H1 (cell line): ENCODE data around the gene BPIFB4. TPM values are rescaled to one million over a fixed set of nuclear protein-coding genes. Genes with fewer than 3 reads are reported as not detected.

Experiments used
- CTCF ChIA-PET: fragments of 300-600 bp; sonication (Branson Sonifier 250); formaldehyde crosslinking; loops from one replicate; lab custom pipeline; 2021; ENCODE audit not compliant: partially characterized antibody; lab: Charles Lee
- POLR2A ChIA-PET: fragments of 300-600 bp; sonication (Branson Sonifier 250); formaldehyde crosslinking; loops from one replicate; lab custom pipeline; 2021; ENCODE audit warnings: inconsistent platforms; ENCODE audit not compliant: partially characterized antibody; lab: Charles Lee
- DNase-seq, 2 experiments: peaks; one replicate each; pipeline versions ENCODE4 v3.0.0 to v3.0.0-alpha.2; 2010 to 2022; ENCODE audit warnings: low spot score in 2 of 2, low read depth in 1 of 2, mixed read lengths in 1 of 2
- FAIRE-seq: peaks from 2 replicates; lab custom pipeline; 2011; peaks lifted over from hg19 to GRCh38; lab: Jason Lieb, UNC
- H2AFZ ChIP-seq: 2 replicates; pipeline ENCODE4 v1.8.1; 2012; ENCODE audit warnings: low read length, inconsistent platforms
- H2AK5ac ChIP-seq: 2 replicates; pipeline ENCODE4 v1.6.1; 2013; ENCODE audit warnings: low read depth, low read length
- H2BK120ac ChIP-seq: replicated peaks from 2 replicates; pipeline ENCODE3; 2013; ENCODE audit warnings: low read depth, low read length, inconsistent platforms
- H2BK12ac ChIP-seq: 2 replicates; pipeline ENCODE4 v1.6.1; 2013; ENCODE audit warnings: low read depth, low read length
- H2BK15ac ChIP-seq: 2 replicates; pipeline ENCODE4 v1.6.1; 2013; ENCODE audit warnings: low read length
- H2BK20ac ChIP-seq: 2 replicates; pipeline ENCODE4 v1.6.1; 2013; ENCODE audit warnings: low read length
- H2BK5ac ChIP-seq: 2 replicates; pipeline ENCODE4 v1.6.1; 2013; ENCODE audit warnings: low read depth, low read length
- H3K14ac ChIP-seq: 2 replicates; pipeline ENCODE4 v1.6.1; 2013; ENCODE audit warnings: inconsistent platforms; ENCODE audit not compliant: insufficient read length
- H3K18ac ChIP-seq: 2 replicates; pipeline ENCODE4 v1.6.1; 2013; ENCODE audit warnings: low read length; ENCODE audit errors: extremely low read depth
- H3K23ac ChIP-seq: 2 replicates; pipeline ENCODE4 v1.6.1; 2013; ENCODE audit warnings: inconsistent platforms; ENCODE audit not compliant: insufficient read length
- H3K23me2 ChIP-seq: 2 replicates; pipeline ENCODE4 v1.6.1; 2013; ENCODE audit warnings: low read depth, low read length
- H3K27ac ChIP-seq: 2 replicates; pipeline ENCODE4 v1.6.1; 2011; ENCODE audit warnings: low read depth, low read length, inconsistent platforms
- H3K27me3 ChIP-seq, 4 experiments: replicated peaks in 1 of 4; 1 replicate in 1 of 4; 2 replicates in 3 of 4; pipeline versions ENCODE4 v1.6.1 to v1.8.1; 2011 to 2013; ENCODE audit warnings: low read length in 3 of 4, mild to moderate bottlenecking in 3 of 4, inconsistent platforms in 2 of 4, mixed read lengths in 2 of 4, moderate library complexity in 1 of 4; ENCODE audit not compliant: control insufficient read depth in 3 of 4, insufficient read depth in 3 of 4; ENCODE audit errors: extremely low read depth in 1 of 4
- H3K36me3 ChIP-seq, 4 experiments: 2 replicates each; pipeline versions ENCODE4 v1.6.1 to v1.8.1; 2011 to 2013; ENCODE audit warnings: mild to moderate bottlenecking in 4 of 4, low read length in 3 of 4, moderate library complexity in 2 of 4, control low read depth in 1 of 4, inconsistent platforms in 1 of 4; ENCODE audit not compliant: insufficient read depth in 4 of 4, control insufficient read depth in 2 of 4
- H3K4ac ChIP-seq: replicated peaks from 2 replicates; pipeline ENCODE3; 2013; ENCODE audit warnings: low read length, low read depth, mixed read lengths, inconsistent platforms; ENCODE audit not compliant: insufficient read length
- H3K4me1 ChIP-seq, 4 experiments: replicated peaks in 1 of 4; 1 replicate in 1 of 4; 2 replicates in 3 of 4; pipeline versions ENCODE4 v1.6.1 to v1.8.1; 2011 to 2013; ENCODE audit warnings: low read length in 3 of 4, inconsistent platforms in 2 of 4, mixed read lengths in 1 of 4; ENCODE audit not compliant: insufficient read depth in 4 of 4, control insufficient read depth in 3 of 4
- H3K4me2 ChIP-seq, 2 experiments: 2 replicates each; pipeline versions ENCODE4 v1.6.1 to v1.8.1; 2011 to 2013; ENCODE audit warnings: low read depth in 2 of 2, low read length in 2 of 2, control low read depth in 1 of 2, inconsistent platforms in 1 of 2, mild to moderate bottlenecking in 1 of 2; ENCODE audit not compliant: insufficient read depth in 1 of 2
- H3K4me3 ChIP-seq, 4 experiments: fragments of 200-600, 300-600 bp in 1 of 4; sonication (generic), shearing (Covaris generic), sonication (Bioruptor Twin) in 1 of 4; 2 replicates each; pipeline versions ENCODE4 v1.5.1 to v1.8.1; 2011 to 2016; ENCODE audit warnings: low read length in 4 of 4, low read depth in 3 of 4, control low read depth in 2 of 4, inconsistent platforms in 2 of 4, mild to moderate bottlenecking in 2 of 4, mixed read lengths in 1 of 4, moderate library complexity in 1 of 4; ENCODE audit not compliant: insufficient read depth in 2 of 4; ENCODE audit errors: extremely low read depth in 1 of 4
- H3K56ac ChIP-seq: replicated peaks from 2 replicates; pipeline ENCODE3; 2013; ENCODE audit warnings: low read depth, mild to moderate bottlenecking, mixed read lengths, low read length, inconsistent platforms; ENCODE audit not compliant: insufficient read length
- H3K79me1 ChIP-seq: 2 replicates; pipeline ENCODE4 v1.6.1; 2013; ENCODE audit warnings: low read depth, low read length, control low read depth
- H3K79me2 ChIP-seq, 2 experiments: 2 replicates each; pipeline versions ENCODE4 v1.6.1 to v1.8.1; 2012 to 2013; ENCODE audit warnings: low read length in 2 of 2, mild to moderate bottlenecking in 2 of 2, inconsistent platforms in 1 of 2; ENCODE audit not compliant: insufficient read depth in 2 of 2, control insufficient read depth in 1 of 2
- H3K9ac ChIP-seq, 4 experiments: replicated peaks in 1 of 4; 1 replicate in 1 of 4; 2 replicates in 3 of 4; pipeline versions ENCODE4 v1.6.1 to v1.8.1; 2011 to 2013; ENCODE audit warnings: low read depth in 3 of 4, low read length in 3 of 4, control low read depth in 2 of 4, mild to moderate bottlenecking in 2 of 4, moderate library complexity in 2 of 4, inconsistent platforms in 1 of 4; ENCODE audit errors: extremely low read depth in 1 of 4
- H3K9me3 ChIP-seq, 2 experiments: 2 replicates each; pipeline versions ENCODE4 v1.6.1 to v1.8.1; 2012 to 2013; ENCODE audit warnings: mild to moderate bottlenecking in 2 of 2, moderate library complexity in 2 of 2, control low read depth in 1 of 2, inconsistent platforms in 1 of 2, low read depth in 1 of 2, low read length in 1 of 2, mixed read lengths in 1 of 2; ENCODE audit not compliant: insufficient read depth in 2 of 2
- H4K20me1 ChIP-seq, 2 experiments: replicated peaks in 1 of 2; 2 replicates each; pipeline versions ENCODE3 to v1.8.1; 2011 to 2013; ENCODE audit warnings: inconsistent platforms in 2 of 2, low read length in 2 of 2, mild to moderate bottlenecking in 1 of 2; ENCODE audit not compliant: insufficient read depth in 2 of 2, control insufficient read depth in 1 of 2
- H4K5ac ChIP-seq: 2 replicates; pipeline ENCODE4 v1.6.1; 2013; ENCODE audit warnings: low read length, low read depth, mixed read lengths, inconsistent platforms; ENCODE audit not compliant: insufficient read length
- H4K8ac ChIP-seq: 2 replicates; pipeline ENCODE4 v1.8.0; 2013; ENCODE audit warnings: mild to moderate bottlenecking, moderate library complexity, low read length, inconsistent platforms; ENCODE audit not compliant: insufficient read depth; ENCODE audit errors: extremely low read depth
- H4K91ac ChIP-seq: replicated peaks from 2 replicates; pipeline ENCODE3; 2013; ENCODE audit warnings: low read length, mixed read lengths, inconsistent platforms; ENCODE audit not compliant: insufficient read length
- ASH2L ChIP-seq: fragments of 200-600, 300-600 bp; sonication (generic); IDR thresholded peaks from one replicate; pipeline ENCODE4 v1.7.1; 2017; ENCODE audit warnings: low read length
- BACH1 ChIP-seq: IDR thresholded peaks from 2 replicates; pipeline ENCODE4 v1.6.1; 2012; ENCODE audit warnings: low read length, improper control_type of control experiment
- BCL11A ChIP-seq, 2 experiments: IDR thresholded peaks; one replicate each; pipeline ENCODE4 v1.6.1; 2011; ENCODE audit warnings: low read depth in 2 of 2, low read length in 2 of 2, mild to moderate bottlenecking in 2 of 2
- CBX5 ChIP-seq: fragments of 300-800, 300-1000 bp; sonication (generic); IDR thresholded peaks from 2 replicates; pipeline ENCODE4 v1.7.1; 2016; ENCODE audit warnings: antibody characterized with exemption, low read length, low read depth
- CBX8 ChIP-seq: fragments of 300-800, 300-1000 bp; sonication (generic); IDR thresholded peaks from 2 replicates; pipeline ENCODE4 v1.7.1; 2016; ENCODE audit warnings: low read depth, low read length, borderline replicate concordance
- EGR1 ChIP-seq: IDR thresholded peaks from 2 replicates; pipeline ENCODE4 v1.6.1; 2011; ENCODE audit warnings: low read depth, low read length, borderline replicate concordance
- GABPA ChIP-seq: IDR thresholded peaks from 2 replicates; pipeline ENCODE4 v1.6.1; 2011; ENCODE audit warnings: mild to moderate bottlenecking, low read length, moderate library complexity, borderline replicate concordance; ENCODE audit not compliant: insufficient read depth
- HDAC6 ChIP-seq: IDR thresholded peaks from one replicate; pipeline ENCODE4 v1.7.1; 2012; ENCODE audit warnings: low read depth, mild to moderate bottlenecking, inconsistent platforms, low read length, moderate library complexity
- JUND ChIP-seq: IDR thresholded peaks from 2 replicates; pipeline ENCODE4 v1.6.1; 2011; ENCODE audit warnings: mild to moderate bottlenecking, improper control_type of control experiment, low read length
- KDM5A ChIP-seq: fragments of 200-600 bp; IDR thresholded peaks from 2 replicates; pipeline ENCODE4 v1.7.1; 2012; ENCODE audit warnings: mild to moderate bottlenecking, low read length, inconsistent platforms, mixed read lengths
- SIN3A ChIP-seq, 2 experiments: IDR thresholded peaks in 1 of 2; conservative IDR thresholded peaks in 1 of 2; 2 replicates each; pipeline ENCODE4 v1.6.1; 2011 to 2012; ENCODE audit warnings: low read length in 2 of 2, improper control_type of control experiment in 1 of 2, low read depth in 1 of 2, mild to moderate bottlenecking in 1 of 2
- WGBS, 2 experiments: shearing (Covaris generic) in 1 of 2; methylation state at CpG; one replicate each; pipeline versions ENCODE4 v1.1.6 to v1.1.7; 2013 to 2015; ENCODE audit warnings: low lambda C conversion rate in 2 of 2, mixed read lengths in 2 of 2, inconsistent platforms in 1 of 2, low coverage in 1 of 2, missing lambda C conversion rate in 1 of 2; ENCODE audit not compliant: insufficient replicate concordance in 2 of 2, insufficient coverage in 1 of 2, insufficient read length in 1 of 2; ENCODE audit errors: extremely low coverage in 1 of 2, missing lambda C conversion rate in 1 of 2; 5-methylcytosine and 5-hydroxymethylcytosine counted together
- polyA plus RNA-seq, 7 experiments: library from polyadenylated mRNA; depleted of rRNA in 3 of 7; stranded (reverse) in 5 of 7; unstranded in 2 of 7; fragments of >200 nt in 5 of 7; fragments of 200-250 nt in 2 of 7; gene quantifications; 1 replicate in 5 of 7; 2 replicates in 1 of 7; 4 replicates in 1 of 7; pipeline versions ENCODE4 v1.2.1 to v1.2.3, GENCODE V29; 2011 to 2013; ENCODE audit warnings: missing spikeins in 2 of 7, mixed read lengths in 2 of 7
- total RNA-seq: library from RNA; stranded (reverse); fragmentation: NEBNext Ultra II Directional; extraction: Animal tissue kit (Norgen Biotek cat#: 25700); gene quantifications from 2 replicates; pipeline ENCODE4 v1.2.1, GENCODE V29; 2021
- TF ChIP-seq, protein P1 (sequence below): IDR thresholded peaks from 2 replicates; pipeline ENCODE4 v1.6.1; 2011; ENCODE audit warnings: low read depth, mild to moderate bottlenecking, low read length; ENCODE audit not compliant: insufficient read depth

The BPIFB4 gene
- total and polyA plus RNA-seq, 2 of the 8 experiments (the other 6 are each of a cell fraction or from before 2014, with no cell fraction given), result not detected

DNA sequence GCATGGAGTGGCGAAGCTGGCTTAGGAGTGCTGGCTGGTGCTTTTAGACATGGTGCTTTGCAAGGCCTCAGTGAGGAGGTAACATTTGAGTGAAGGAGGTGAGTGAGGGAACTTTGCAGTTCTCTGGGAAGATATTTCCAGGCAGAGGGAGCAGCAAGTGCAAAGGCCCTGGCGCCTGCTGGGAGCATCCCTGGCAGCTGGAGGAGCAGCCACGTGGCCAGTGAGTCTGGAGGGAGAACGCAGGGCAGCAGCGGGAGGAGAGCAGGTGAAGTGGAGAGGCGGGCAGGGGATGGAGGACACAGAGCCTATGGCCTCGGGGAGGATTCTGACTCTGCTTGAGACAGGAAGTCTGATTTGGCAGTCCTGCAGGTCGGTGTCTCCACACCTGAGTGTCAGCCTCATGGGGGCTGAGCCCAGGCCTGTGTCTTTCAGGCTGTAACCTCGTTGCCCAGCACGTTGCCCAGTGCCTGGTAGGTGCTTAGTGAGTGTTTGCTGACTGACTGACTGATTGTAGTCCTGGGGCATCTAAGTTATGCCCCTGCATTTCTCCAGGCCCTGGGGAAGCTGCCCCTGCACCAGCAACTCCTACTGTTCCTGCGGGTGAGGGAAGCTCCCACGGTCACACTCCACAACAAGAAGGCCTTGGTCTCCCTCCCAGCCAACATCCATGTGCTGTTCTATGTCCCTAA, 11.0 kb upstream of the BPIFB4 start:
- Histone ChIP-seq H4K91ac (no peak overlapping the region), H2BK12ac (no peak overlapping the region), H3K4me2 (no peak overlapping the region), H3K23ac (no peak overlapping the region), H3K27me3 (no peaks in the 10 kb centered on the region), H3K9me3 (no peaks in the 10 kb centered on the region), H3K4me3 (no peak overlapping the region), H2AK5ac (no peak overlapping the region), H3K14ac (no peak overlapping the region), H3K36me3 (no peaks in the 10 kb centered on the region), H2AFZ (no peak overlapping the region), H4K20me1 (no peaks in the 10 kb centered on the region), H4K5ac (no peak overlapping the region), H3K79me2 (no peaks in the 10 kb centered on the region), H3K23me2 (no peaks in the 10 kb centered on the region), H4K8ac (no peak overlapping the region), H2BK120ac (no peak overlapping the region), H2BK20ac (no peak overlapping the region), H3K4me1 (no peaks in the 10 kb centered on the region), H3K18ac (no peak overlapping the region), H3K56ac (no peak overlapping the region), H3K79me1 (no peaks in the 10 kb centered on the region), H3K4ac (no peak overlapping the region), H2BK15ac (no peak overlapping the region), H3K9ac (no peak overlapping the region), H3K27ac (no peak overlapping the region), H2BK5ac (no peak overlapping the region)
- ChIA-PET CTCF (interaction anchor here (0.6 to 3.0 kb wide), 4 partner anchors 16 to 309 kb away, joined by 3 to 10 read pairs (median 3); no protein-coding TSS in a partner anchor), POLR2A (interaction anchor here (1.1 kb wide), 1 partner anchor 305 kb away, joined by 3 read pairs; no protein-coding TSS in a partner anchor)
- DNase-seq (no peak), FAIRE-seq (no peak)
- WGBS, 2 experiments, result 88% methylated on average over 12 of the region's 12 CpGs; no CpG with 5 or more reads in 1 of the 2 experiments
- TF ChIP-seq GABPA (no peak), BCL11A (IDR thresholded peaks at IDR 0.05; ENCODE audit: low read depth in 2 of 2, low read length in 2 of 2) (no peak), CBX5 (no peak), CBX8 (no peak), KDM5A (no peak), SIN3A (conservative IDR thresholded peaks at IDR 0.05 in 1 of 2, IDR thresholded peaks at IDR 0.05 in 1 of 2; ENCODE audit: low read depth in 1 of 2, low read length in 2 of 2) (no peak), BACH1 (no peak), ASH2L (no peak), EGR1 (no peak), JUND (no peak), HDAC6 (no peak)
- TF ChIP-seq, protein P1, sequence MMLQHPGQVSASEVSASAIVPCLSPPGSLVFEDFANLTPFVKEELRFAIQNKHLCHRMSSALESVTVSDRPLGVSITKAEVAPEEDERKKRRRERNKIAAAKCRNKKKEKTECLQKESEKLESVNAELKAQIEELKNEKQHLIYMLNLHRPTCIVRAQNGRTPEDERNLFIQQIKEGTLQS, result no peak
